HCT116 (cell line): Measurements from ENCODE around the gene TAPBPL. TPM values are rescaled to one million over a fixed set of nuclear protein-coding genes. Genes with fewer than 3 reads are reported as not detected.
A peak's percentile ranks its signal among the peaks of the same experiment; 100 is the strongest.

ENCODE experiments used
- ATAC-seq: fragments of 200-7000 bp; cut with Tn5 transposase; 2 replicates; pipeline ENCODE4 v1.9.1; 2020; ENCODE audit warnings: mild to moderate bottlenecking, moderate library complexity
- BruUV-seq: library from RNA; stranded (reverse); fragments of 400-500 nt; replicated peaks from 2 replicates; lab custom pipeline; 2021; lab: Mats Ljungman, UMichigan
- CTCF ChIA-PET: fragments of 300-600 bp; sonication (Branson Sonifier 250); formaldehyde crosslinking; loops from one replicate; lab custom pipeline; 2021; ENCODE audit warnings: antibody characterized with exemption; lab: Charles Lee
- POLR2A ChIA-PET: fragments of 300-600, 350-600 bp; sonication (Branson Sonifier 250); formaldehyde crosslinking; loops from one replicate; lab custom pipeline; 2021; ENCODE audit warnings: antibody characterized with exemption; lab: Charles Lee
- RAD21 ChIA-PET, 2 experiments: fragments of 300-600 bp; sonication (Branson Sonifier 250); formaldehyde crosslinking; loops; one replicate each; lab custom pipeline; 2023; ENCODE audit warnings: low total read pairs in 2 of 2; ENCODE audit not compliant: uncharacterized antibody in 2 of 2, unreplicated experiment in 2 of 2, low non-redundant PET in 1 of 2; lab: Charles Lee
- DNase-seq: peaks from one replicate; pipeline ENCODE4 v3.0.0-alpha.2; 2010; ENCODE audit warnings: low read depth, low spot score
- H2AFZ ChIP-seq: fragments of 200-600 bp; shearing (Covaris generic), sonication (generic); 2 replicates; pipeline ENCODE4 v1.6.1; 2017; ENCODE audit warnings: low read depth, mixed run types, mixed read lengths, antibody characterized with exemption, low read length; ENCODE audit not compliant: poor library complexity, severe bottlenecking
- H3K27ac ChIP-seq: 2 replicates; pipeline ENCODE4 v1.5.1; 2012; ENCODE audit warnings: low read depth, low read length
- H3K27me3 ChIP-seq: fragments of 200-600 bp; sonication (generic); 2 replicates; pipeline ENCODE4 v1.6.1; 2016; ENCODE audit warnings: mixed run types, low read length, mixed read lengths; ENCODE audit not compliant: insufficient read depth
- H3K36me3 ChIP-seq, 2 experiments: fragments of 200-500 bp in 1 of 2; fragments of 200-600 bp in 1 of 2; sonication (Bioruptor generic) in 1 of 2; sonication (generic) in 1 of 2; 2 replicates each; pipeline versions ENCODE4 v1.5.1 to v1.6.1; 2014 to 2016; ENCODE audit warnings: low read length in 2 of 2, inconsistent platforms in 1 of 2, mixed read lengths in 1 of 2, mixed run types in 1 of 2; ENCODE audit not compliant: insufficient read depth in 2 of 2, control insufficient read depth in 1 of 2
- H3K4me1 ChIP-seq, 2 experiments: fragments of 200-600 bp in 1 of 2; sonication (generic) in 1 of 2; 2 replicates each; pipeline versions ENCODE4 v1.5.1 to v1.6.1; 2012 to 2017; ENCODE audit warnings: low read length in 2 of 2, inconsistent platforms in 1 of 2, mild to moderate bottlenecking in 1 of 2, mixed read lengths in 1 of 2, mixed run types in 1 of 2, moderate library complexity in 1 of 2; ENCODE audit not compliant: insufficient read depth in 2 of 2, control insufficient read depth in 1 of 2
- H3K4me2 ChIP-seq: fragments of 200-600 bp; sonication (generic); 2 replicates; pipeline ENCODE4 v1.6.1; 2017; ENCODE audit warnings: mixed run types, low read length, mixed read lengths
- H3K4me3 ChIP-seq, 2 experiments: fragments of 200-600 bp in 1 of 2; sonication (generic) in 1 of 2; replicated peaks in 1 of 2; 2 replicates each; pipeline ENCODE4 v1.5.1; 2011 to 2016; ENCODE audit warnings: low read length in 2 of 2, control low read depth in 1 of 2, low read depth in 1 of 2, mild to moderate bottlenecking in 1 of 2, mixed read lengths in 1 of 2, mixed run types in 1 of 2
- H3K79me2 ChIP-seq: fragments of 200-600 bp; sonication (generic); 2 replicates; pipeline ENCODE4 v1.6.1; 2017; ENCODE audit warnings: mild to moderate bottlenecking, mixed run types, low read length, moderate library complexity, mixed read lengths; ENCODE audit not compliant: insufficient read depth
- H3K9ac ChIP-seq: fragments of 200-600 bp; sonication (generic); 2 replicates; pipeline ENCODE4 v1.6.1; 2016; ENCODE audit warnings: low read length, mixed read lengths
- H3K9me2 ChIP-seq: fragments of 200-600 bp; sonication (generic), shearing (Covaris generic); 2 replicates; pipeline ENCODE4 v1.6.1; 2017; ENCODE audit warnings: mixed run types, mild to moderate bottlenecking, moderate library complexity; ENCODE audit not compliant: insufficient read depth
- H3K9me3 ChIP-seq, 2 experiments: fragments of 200-500 bp in 1 of 2; fragments of 200-600 bp in 1 of 2; sonication (Bioruptor generic) in 1 of 2; sonication (generic) in 1 of 2; 2 replicates each; pipeline ENCODE4 v1.6.1; 2014 to 2017; ENCODE audit warnings: low read length in 2 of 2, mixed read lengths in 2 of 2, inconsistent platforms in 1 of 2, low read depth in 1 of 2, mild to moderate bottlenecking in 1 of 2, mixed run types in 1 of 2, moderate library complexity in 1 of 2; ENCODE audit not compliant: control insufficient read depth in 1 of 2, insufficient read depth in 1 of 2
- H4K20me1 ChIP-seq: fragments of 200-600 bp; sonication (generic), shearing (Covaris generic); 2 replicates; pipeline ENCODE4 v1.6.1; 2017; ENCODE audit warnings: mixed run types, mild to moderate bottlenecking, moderate library complexity; ENCODE audit not compliant: insufficient read depth
- EGR1 ChIP-seq: IDR thresholded peaks from 2 replicates; pipeline ENCODE4 v1.6.1; 2012; ENCODE audit warnings: low read depth
- JUND ChIP-seq: IDR thresholded peaks from 2 replicates; pipeline ENCODE4 v1.6.1; 2012
- REST ChIP-seq: IDR thresholded peaks from 2 replicates; pipeline ENCODE4 v1.6.1; 2012; ENCODE audit warnings: low read depth
- ZBTB33 ChIP-seq: IDR thresholded peaks from 2 replicates; pipeline ENCODE4 v1.6.1; 2011; ENCODE audit warnings: mild to moderate bottlenecking, low read length, moderate library complexity; ENCODE audit not compliant: insufficient replicate concordance; ENCODE audit errors: extremely low read depth
- ZFX ChIP-seq: fragments of 450-650 bp; IDR thresholded peaks from 2 replicates; pipeline ENCODE4 v1.6.1; 2017
- ZNF274 ChIP-seq: fragments of 200-500 bp; sonication (Bioruptor generic); IDR thresholded peaks from 2 replicates; pipeline ENCODE4 v1.6.1; 2014; ENCODE audit warnings: mild to moderate bottlenecking, low read depth, low read length, inconsistent platforms
- intact Hi-C: fragments of 100-400 bp; cut with micrococcal nuclease; formaldehyde crosslinking; loops from 2 replicates; pipeline ENCODE4 v1.10.0; 2022
- total RNA-seq: library from RNA; stranded (reverse); gene quantifications from one replicate; pipeline ENCODE4 v1.2.1, GENCODE V29; 2021; ENCODE audit not compliant: unreplicated experiment

TAPBPL gene
- total RNA-seq, 1 experiment from 2014 or later = 0.54 TPM

- Histone ChIP-seq H3K27me3 (no peaks in the 10 kb centered on the region), H4K20me1 (no peaks in the 10 kb centered on the region), H2AFZ (no peak overlapping the region), H3K9ac (no peak overlapping the region), H3K4me1 (peaks cover 0 to 15% of the 10 kb centered on the region in 2 experiments; a peak in 1 of 4 replicates), H3K4me3 (no peak overlapping the region), H3K36me3 (no peaks in the 10 kb centered on the region), H3K9me3 (no peaks in the 10 kb centered on the region), H3K4me2 (peak overlapping the region; percentile 18), H3K9me2 (no peaks in the 10 kb centered on the region), H3K79me2 (no peaks in the 10 kb centered on the region), H3K27ac (no peak overlapping the region)
- BruUV-seq = no TSS peak
- RAD21 ChIA-PET = no interaction called here
- ATAC-seq (peak; percentile 44; the same call in 1 of the 2 replicates), DNase-seq (no peak)
- CTCF ChIA-PET = no interaction called here
- POLR2A ChIA-PET = no interaction called here
- intact Hi-C loops = no loop called here
- TF ChIP-seq JUND (no peak), ZFX (no peak), ZNF274 (no peak), EGR1 (no peak), ZBTB33 (no peak), REST (no peak)
Measured at GRCh38 chr12:6452245-6452943, 552 bp downstream of the TAPBPL start.
